IPS-18c (cell line): ENCODE measurements around the gene MYO7B.

ENCODE experiments used
- H3K4me3 ChIP-seq: 2 replicates; pipeline ENCODE4 v1.7.0; 2013; ENCODE audit warnings: low read depth, mild to moderate bottlenecking, low read length, moderate library complexity; ENCODE audit not compliant: insufficient read depth
- H3K9me3 ChIP-seq: one replicate; pipeline ENCODE4 v1.6.1; 2013; ENCODE audit warnings: mild to moderate bottlenecking, low read length, moderate library complexity; ENCODE audit not compliant: control insufficient read depth, insufficient read depth

Gene MYO7B

DNA sequence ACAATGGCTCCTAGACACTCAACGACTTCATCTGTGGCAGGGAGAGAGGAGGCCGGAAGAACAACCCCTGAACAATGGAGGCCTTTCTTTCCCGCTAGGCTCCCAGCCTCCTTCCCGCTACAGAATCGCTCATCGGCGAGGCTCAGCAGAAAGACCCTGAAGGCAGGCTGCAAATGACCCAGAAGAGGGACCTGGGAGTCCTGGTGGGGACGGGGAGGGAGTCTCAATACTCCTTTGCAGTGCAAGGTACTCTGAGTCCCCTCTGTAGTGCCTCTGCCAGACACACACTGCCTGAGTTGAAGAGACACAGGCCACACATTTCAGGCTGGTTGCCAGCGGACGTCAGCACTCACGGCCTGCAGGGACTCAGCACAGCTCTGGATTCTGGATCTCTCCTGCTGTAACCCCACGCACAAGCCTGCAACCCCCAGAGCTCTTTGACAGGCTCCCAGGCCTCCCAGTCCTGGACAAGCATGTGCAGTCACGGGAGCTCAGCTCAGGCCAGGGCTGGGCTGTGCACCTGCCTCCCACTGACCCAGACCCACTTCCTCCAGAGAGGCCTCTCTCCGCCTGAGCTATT lies 116.6 kb downstream of the MYO7B start:
- Histone ChIP-seq H3K4me3 (no peak overlapping the region), H3K9me3 (no peaks in the 10 kb centered on the region)

DNA sequence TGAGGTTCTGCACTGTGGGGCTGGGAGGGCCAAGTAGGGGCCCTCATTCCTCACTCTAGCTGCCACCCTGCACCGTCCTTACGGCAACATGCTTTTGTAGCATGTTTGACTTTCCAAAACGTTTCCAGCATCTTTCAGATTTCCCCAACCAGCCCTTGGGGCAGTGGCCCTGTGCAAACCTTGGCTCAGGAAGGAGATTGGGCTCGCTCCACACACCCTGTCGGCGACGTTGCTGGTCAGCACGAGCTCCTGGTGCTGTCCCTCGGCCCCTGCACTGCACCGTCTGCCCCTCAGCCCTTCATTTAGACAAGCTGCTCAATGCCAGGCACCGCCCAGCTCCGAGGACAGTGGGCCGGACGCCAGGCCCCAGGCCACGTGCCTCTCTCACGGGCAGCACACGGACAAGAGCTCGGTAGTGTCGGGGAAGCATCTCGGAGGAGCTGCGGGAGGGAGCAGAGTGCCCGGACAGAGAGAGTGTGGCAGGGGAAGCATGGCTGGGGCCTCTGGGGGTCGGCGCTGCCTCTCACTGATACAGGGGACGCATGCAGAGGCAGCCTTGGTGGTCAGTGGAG lies 117.4 kb downstream of the MYO7B start:
- Histone ChIP-seq H3K9me3 (no peaks in the 10 kb centered on the region), H3K4me3 (no peak overlapping the region)

DNA sequence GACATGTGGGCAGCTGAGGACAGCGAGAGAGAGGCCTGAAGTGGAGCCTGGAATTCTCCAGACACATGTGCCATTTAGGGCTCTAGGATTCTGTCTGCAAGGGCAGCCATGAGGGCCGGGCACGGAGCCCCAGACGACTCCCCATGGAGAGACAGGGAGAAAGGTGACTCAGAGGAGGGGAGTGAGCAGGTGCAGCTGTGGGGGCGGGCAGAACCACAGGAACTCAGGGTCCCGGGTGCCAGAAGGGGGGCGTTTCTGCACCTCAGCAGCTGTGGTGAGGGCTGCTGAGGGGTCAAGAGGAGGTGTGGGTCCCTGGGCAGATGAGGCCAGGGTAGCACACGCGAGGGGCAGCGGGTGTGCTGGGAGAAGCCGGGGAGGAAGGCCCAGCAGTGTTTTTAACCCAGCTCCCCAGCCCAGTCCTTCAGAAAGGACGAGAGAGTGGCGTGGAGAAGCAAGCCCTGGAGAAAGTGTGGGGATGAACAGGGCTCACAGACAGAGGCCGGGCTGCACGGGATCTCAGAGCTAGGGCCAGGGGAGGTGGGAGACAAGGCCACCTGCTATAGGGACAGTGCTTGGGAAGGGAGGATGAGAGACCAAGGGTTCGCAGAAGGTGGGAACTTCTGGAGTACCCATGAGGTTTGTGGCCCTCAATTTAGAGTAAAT lies 118.1 kb downstream of the MYO7B start:
- Histone ChIP-seq H3K4me3 (no peak overlapping the region), H3K9me3 (no peaks in the 10 kb centered on the region)

DNA sequence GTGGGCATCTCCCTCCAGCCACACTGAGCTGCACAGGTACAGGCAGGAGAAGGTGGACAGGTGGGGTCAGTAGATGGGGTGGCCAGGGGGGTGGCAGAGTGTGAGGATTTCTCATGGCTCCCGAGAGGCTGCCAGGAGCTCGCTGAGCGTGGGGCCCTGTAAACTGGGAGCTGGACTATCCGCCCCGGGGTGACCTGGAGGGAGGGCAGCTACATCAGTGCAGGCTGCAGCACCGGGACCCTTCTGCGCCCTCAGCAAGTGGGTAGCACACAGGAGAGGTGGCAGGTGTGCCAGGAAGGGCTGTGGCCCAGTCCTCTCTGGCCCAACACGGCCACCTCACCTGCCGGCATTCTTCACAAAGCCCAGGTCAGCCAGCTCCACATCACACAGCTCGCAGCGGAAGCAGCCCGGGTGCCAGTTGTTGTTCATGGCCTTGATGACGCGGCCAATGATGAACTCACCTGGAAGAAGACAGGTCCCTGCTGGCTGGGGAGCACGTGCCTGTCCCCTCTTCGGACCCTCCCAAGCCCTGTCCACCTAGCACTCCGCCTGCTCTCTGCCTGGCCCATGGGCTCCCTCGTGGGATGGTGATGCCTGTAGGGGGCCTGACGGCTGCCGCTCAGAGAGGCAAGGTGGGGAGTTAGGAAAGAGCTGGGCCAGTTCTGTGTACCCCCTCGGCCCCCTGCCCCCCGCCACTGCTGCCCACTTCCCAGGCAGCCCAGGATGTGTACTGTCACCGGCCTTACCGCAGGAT lies 118.8 kb downstream of the MYO7B start:
- H3K9me3 ChIP-seq: no peaks in the 10 kb centered on the region

DNA sequence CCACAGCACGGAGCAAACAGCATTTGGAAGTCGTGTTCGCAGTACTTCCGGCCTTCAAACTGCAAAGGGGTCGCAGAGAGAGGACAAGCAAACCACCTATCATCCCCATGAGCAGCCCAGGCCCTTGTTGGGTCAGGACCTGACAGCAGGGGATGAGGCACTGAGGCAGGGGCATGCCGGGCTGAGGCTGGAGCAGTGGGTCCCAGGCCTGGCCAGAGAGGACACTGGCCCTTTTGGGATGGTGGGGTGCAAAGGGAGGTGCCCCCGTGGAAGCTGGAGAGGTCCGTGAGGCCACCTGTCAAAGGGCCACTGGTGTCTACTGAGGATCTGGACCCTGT lies 119.3 kb downstream of the MYO7B start:
- Histone ChIP-seq H3K9me3 (no peaks in the 10 kb centered on the region), H3K4me3 (no peak overlapping the region)

More for the DNA sequence above, 118.8 kb downstream of the MYO7B start:
- no peak overlapping the region for H3K4me3 ChIP-seq

DNA sequence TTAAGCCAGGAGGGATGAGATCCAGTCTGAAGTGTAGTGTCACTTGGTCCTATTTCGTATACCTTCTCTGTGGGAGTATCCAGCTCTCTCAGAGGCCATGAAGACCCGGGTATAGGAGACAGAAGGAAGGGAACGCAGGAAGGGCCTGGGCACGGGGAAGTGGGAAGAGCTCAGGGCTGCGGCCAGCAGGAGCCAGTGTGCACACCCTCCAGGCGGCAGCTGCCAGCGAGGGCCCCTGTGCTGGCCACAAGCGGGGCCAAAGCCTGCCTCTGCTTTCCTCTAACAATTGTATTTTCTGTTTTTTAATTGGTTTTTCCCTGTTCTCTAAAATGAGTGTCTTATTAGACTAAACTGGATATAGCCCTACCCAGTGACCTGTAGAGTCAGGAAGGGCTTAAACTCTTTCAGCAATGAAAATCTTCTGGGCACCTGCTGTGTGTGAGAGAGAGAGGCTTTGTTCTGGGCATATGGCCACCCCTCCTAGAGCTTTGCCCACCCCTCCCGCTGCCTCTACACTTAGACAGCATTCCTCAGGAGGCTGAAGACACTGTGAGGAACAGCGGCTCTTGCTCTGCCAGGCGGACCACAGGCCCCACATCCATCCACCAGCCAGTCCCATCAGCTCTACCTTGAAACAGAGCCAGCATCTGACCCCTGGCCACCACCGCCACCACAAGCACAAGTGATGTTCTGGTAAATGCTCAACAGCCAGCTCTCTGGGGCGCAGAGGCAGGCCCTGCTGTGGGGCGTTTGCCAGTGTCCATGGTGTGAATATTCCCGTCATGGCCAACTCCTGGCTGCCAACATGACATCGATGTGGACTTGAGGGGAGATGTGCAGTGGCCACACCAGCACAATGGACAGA lies 120.0 kb downstream of the MYO7B start:
- H3K9me3 ChIP-seq: no peaks in the 10 kb centered on the region
- no peak overlapping the region for H3K4me3 ChIP-seq

DNA sequence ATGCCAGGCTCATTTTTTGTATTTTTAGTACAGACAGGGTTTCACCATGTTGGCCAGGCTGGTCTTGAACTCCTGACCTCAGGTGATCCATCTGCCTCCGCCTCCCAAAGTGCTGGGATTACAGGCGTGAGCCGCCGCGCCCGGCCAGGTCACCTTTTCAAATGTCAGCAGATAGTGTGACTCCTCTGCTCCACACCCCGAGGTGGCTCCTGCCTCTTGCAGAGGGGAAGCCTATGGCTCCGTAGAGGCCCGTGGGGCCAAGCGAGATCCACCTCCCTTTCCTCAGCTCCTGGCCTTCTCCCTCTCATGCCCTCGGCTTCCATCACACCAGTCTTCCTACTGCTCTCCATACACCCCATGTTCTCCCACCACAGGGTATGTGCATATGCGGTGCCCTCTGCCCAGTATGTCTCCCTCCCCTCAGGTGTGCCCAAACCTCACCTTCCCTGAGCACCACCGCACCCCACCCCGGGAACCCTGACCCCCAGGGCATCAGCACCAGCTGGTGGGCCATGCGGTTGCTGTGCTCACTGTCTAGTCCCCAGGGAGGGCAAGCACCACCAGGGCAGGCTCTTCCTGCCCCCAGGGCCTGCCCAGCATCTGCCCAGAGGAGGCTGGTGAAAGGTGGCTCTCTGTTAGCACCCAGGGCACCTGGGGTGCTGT lies 121.2 kb downstream of the MYO7B start:
- H3K9me3 ChIP-seq: no peaks in the 10 kb centered on the region

DNA sequence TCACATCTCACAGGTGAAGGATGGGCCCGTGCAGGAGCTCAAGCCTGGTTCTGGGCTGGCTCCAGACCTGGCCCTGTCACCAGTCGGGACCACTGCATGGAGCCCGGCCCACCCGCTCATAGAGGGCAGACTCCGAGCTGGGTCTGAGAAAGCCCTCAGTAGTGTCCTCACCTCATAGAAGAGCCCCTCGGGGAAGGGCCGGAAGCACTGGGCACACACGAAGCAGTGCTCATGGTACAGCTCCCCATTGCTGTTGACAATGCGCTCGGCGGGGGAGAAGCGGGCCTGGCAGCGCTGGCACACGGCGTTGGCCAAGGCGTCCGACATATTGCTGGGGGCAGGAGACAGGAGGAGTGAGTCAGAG lies 121.7 kb downstream of the MYO7B start:
- Histone ChIP-seq H3K9me3 (no peaks in the 10 kb centered on the region), H3K4me3 (no peak overlapping the region)

More for the DNA sequence above, 121.2 kb downstream of the MYO7B start:
- H3K4me3 ChIP-seq: no peak overlapping the region

DNA sequence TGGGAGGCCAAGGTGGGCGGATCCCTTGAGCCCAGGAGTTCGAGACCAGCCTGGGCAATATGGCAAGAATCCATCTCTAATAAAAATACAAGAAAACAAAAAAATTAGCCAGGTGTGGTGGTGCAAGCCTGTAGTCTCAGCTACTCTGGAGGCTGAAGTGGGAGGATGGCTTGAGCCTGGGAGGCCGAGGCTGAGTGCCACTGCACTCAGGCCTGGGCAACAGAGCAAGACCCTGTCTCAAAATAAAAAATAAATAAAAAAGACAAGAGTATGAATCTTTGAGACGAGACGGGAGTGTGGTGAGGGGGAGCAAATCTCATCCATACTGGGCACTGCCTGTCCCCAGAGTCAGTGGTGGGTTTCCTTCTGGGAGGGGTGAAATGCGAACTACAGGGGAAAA lies 122.7 kb downstream of the MYO7B start:
- no peaks in the 10 kb centered on the region for H3K9me3 ChIP-seq
- H3K4me3 ChIP-seq: no peak overlapping the region

DNA sequence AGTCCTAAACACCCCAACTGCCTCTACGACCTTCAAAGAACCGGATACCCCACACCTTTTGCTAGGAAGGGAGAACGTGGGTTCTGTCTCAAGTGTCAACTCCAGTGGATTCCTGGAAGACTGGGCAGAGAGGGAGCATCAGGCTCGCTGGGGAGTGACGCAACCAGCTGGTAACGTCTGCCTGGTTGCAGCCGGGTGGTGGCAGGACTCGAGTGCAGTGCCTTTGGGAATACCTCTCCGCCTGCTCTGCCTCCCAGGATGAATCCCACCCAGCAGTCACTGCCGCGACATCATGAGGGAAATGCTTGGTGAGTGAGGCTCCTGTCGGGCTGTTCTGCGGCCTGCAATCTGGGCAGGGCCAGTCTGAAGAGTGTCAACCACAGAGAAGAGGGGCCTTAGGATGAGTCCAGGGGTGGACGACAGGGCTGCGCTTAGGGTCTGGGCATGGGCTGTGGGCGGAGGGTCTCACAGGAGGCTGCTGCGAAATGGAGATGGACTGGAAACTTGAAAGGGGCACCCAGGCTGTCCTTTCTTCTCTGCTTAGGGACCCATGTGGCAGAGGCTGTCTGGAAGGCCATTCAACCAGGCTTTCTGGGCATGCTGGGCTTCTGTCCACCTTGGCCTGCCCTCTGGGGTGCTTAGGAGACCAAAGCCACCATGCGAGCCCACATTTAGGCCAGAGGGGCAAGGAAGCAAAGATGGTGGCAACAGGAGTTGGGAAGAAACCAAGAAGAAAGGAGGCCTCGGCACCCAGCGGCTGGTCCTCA lies 123.3 kb downstream of the MYO7B start:
- no peaks in the 10 kb centered on the region for H3K9me3 ChIP-seq
- no peak overlapping the region for H3K4me3 ChIP-seq

DNA sequence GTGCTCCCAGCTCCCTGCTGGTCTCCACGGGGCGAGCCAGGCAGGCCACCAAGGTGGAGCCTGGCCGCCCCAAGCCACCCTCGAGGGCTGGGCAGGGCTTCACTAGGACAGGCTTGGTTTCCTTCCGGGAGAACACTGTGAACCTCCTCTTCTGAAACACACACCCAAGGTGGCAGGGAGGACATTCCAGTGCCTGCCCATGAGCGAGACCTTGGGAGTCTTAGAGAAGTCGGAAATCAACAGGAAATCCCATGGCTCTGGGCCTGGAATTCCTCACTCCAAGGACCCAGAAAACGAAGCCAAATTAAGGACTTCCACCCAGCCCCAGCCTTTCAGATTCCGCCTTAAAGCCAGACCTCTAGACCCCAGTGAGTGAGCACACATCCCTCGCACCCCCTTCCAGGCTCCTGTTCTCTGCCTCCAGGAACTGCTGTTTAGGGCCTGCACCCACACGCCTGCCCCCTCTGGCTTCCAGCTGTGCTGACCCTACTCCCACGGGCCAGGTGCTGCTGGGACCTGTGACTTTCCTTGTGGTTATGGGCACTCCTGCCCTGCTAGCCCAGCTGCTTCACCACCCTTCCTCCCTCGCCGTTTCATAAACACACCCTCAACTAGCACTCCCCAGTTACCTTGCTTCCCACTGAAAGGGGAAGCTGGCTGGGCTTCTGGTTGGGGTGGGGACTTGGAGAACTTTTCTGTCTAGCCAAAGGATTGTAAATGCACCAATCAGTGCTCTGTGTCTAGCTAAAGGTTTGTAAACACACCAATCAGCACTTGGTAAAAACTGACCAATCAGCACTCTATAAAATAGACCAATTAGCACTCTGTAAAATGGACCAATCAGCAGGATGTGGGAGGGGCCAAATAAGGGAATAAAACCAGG lies 124.2 kb downstream of the MYO7B start:
- no peak overlapping the region for H3K4me3 ChIP-seq
- H3K9me3 ChIP-seq: no peaks in the 10 kb centered on the region

DNA sequence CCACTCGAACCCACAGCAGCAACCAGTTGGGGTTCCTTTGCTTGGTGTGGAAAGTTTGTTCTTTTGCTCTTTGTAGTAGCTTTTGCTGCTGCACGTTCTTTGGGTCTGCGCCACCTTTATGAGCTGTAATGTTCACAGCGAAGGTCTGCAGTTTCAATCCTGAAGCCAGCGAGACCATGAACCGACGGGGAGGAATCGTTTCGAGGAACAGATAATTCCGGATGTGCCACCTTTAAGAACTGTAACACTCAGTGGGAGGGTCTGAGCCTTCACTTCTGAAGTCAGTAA lies 124.8 kb downstream of the MYO7B start:
- Histone ChIP-seq H3K4me3 (no peak overlapping the region), H3K9me3 (no peaks in the 10 kb centered on the region)

DNA sequence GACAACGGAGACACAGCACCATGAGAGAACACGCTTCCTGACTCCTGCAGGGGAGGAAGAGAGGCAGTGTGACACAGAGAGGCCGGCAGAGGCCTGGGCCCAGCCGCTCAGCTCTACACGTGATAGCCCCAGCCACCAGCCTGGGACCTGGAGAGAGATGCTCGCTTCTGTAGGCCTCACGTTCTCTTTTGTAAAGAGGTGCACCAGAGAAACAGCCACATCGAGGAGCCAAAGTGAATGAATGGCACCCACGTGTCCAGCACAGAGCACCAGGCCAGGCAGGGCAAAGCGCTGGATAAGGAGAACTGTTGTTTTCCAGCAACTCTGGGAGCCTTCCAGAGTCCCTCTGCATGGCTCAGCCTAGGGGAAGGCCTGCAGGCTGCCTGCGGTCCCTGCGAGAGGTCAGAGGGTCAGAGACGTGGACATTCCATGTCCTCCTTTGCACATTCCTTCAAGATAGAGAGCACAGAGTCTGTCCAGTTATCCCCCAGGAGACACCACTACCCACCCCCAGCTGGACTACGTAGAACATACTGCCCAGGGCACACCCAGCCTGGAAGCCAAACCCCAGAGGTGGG lies 125.7 kb downstream of the MYO7B start:
- Histone ChIP-seq H3K9me3 (no peaks in the 10 kb centered on the region), H3K4me3 (no peak overlapping the region)

DNA sequence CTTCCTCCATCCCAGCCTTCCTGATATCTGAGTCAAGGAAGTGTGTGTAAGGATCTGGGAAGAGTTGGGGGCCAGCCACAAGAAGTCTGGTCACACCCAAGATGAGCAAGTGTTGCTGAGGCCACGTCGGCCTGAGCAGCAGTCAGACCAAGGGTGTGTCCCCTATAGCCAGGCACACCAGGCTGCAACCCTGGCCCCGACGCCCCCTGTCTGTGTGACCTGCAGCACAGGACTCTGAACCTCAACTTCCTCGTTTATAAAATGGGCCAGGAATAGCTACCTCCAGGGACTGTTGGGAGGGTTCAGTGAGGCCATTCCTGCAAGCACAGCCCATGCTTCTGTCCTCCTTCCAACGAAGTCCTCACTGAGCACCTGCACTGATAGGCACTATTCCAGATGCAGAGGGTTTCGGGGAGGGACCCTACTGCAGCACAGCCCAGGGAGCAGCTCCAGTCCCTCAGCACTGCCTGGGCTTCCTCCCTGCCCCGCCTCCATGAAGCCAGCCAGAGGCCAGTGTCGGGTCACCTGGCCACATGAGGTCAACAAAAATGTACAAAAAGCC lies 126.5 kb downstream of the MYO7B start:
- no peak overlapping the region for H3K4me3 ChIP-seq
- no peaks in the 10 kb centered on the region for H3K9me3 ChIP-seq

DNA sequence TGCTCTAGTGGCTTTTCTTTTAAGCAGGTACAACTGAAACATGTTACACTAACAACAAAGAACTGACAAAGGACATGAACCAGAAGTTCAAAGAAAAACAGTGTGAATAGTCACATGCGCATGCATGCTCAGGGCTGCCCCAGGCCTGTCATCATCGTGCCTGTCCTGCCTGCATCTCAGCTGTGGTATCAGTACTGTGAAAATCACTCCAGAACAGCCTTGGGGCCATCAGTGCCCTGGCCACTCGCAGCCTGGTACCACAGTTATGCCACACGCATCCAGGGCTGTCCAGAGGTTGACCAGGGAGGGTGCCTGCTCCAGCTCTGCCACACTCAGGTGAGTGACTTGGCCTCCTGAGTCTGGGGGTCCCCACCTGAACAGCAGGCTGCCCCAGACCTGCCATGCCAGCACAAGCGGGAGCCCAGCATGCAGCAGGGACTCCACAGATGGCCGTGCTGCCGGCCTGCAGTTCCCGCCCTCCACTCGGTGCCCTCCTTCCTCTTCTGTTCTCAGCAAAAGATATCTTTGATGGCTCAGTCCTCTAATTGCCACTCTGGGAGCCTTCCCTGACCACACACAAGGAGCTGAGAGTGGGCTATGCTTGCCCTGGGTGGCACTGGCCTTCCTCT lies 127.6 kb downstream of the MYO7B start:
- Histone ChIP-seq H3K9me3 (no peaks in the 10 kb centered on the region), H3K4me3 (no peak overlapping the region)
